ENCODE results near the gene SPAG8. TPM values are rescaled to one million over a fixed set of nuclear protein-coding genes. Genes with fewer than 3 reads are reported as not detected.

The SPAG8 gene
- total RNA-seq, 1 donor from 2014 or later: 0.12 TPM

GRCh38 chr9:35813434-35814105 is 1.5 kb upstream of the SPAG8 start:
- peak; percentile 68 for TF ChIP-seq CTCF (conservative IDR thresholded peaks at IDR 0.05; ENCODE audit: low read depth, low read length)
- no peak for DNase-seq (ENCODE audit: low read depth)
- peak overlapping the region; percentile 95 for H3K4me3 ChIP-seq (ENCODE audit: low read depth, low read length)

DNA sequence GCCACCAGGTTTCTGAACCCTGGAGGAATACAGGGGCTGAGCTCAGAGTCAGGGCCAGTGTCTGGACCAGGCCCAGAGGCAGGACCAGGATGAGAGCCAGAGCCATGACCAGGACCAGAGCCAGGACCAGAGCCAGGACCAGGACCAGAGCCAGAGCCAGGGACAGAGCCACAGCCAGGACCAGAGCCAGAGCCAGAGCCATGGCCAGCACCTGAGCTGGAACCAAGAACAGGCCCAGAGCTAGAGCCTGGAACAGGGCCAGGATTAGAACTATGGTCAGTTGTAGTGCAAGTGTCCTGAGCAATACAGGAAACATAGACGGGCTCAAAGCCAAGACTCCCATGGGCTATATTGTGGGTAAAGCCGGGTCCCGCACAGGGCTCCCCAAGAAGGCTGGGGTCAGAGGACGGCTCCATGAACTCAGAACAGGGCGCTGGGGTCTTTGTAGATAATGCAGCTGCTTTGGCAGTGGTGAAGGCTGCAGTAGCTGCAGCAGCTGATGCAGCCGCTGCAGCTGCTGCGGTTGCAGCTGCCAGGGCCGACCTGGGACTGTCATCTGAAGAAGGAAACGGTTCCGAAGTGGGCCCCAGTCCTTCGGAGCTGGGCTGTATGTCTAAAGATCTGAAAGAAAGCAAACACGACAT is 559 bp downstream of the SPAG8 start:
- no peak for TF ChIP-seq CTCF (conservative IDR thresholded peaks at IDR 0.05; ENCODE audit: low read depth, low read length)
- H3K4me3 ChIP-seq (ENCODE audit: low read depth, low read length): peak overlapping the region; percentile 66

DNA sequence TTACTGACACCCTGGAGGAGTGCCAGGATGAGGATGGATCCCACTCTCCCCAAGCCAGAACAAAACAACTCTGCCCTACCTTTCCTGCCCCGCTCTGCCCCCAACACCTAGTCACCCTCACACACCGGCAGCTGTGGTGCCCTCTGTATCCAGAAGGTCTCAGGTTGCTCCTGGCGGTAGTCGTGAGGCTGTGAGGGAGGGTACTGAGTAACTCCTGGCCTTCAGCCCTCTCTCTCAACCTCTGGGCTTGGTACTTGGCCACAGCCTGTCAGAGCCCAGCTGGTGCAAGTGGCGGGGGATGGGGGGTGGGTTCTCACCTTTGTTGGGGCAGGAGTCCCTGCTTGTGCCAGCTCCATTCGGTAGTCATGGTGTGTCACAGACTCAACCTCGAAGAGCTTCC is 1.9 kb downstream of the SPAG8 start:
- H3K4me3 ChIP-seq (ENCODE audit: low read depth, low read length): no peak overlapping the region
- no peak for TF ChIP-seq CTCF (conservative IDR thresholded peaks at IDR 0.05; ENCODE audit: low read depth, low read length)
- DNase-seq (ENCODE audit: low read depth): no peak

More for the DNA sequence above, 559 bp downstream of the SPAG8 start:
- DNase-seq (ENCODE audit: low read depth): no peak

- no peak overlapping the region for H3K4me3 ChIP-seq (ENCODE audit: low read depth, low read length)
- TF ChIP-seq CTCF (conservative IDR thresholded peaks at IDR 0.05; ENCODE audit: low read depth, low read length): no peak
- no peak for DNase-seq (ENCODE audit: low read depth)
These were observed 3.6 kb downstream of the SPAG8 start for GRCh38 chr9:35808433-35808832.

- no peak for DNase-seq (ENCODE audit: low read depth)
- no peak overlapping the region for H3K4me3 ChIP-seq (ENCODE audit: low read depth, low read length)
- no peak for TF ChIP-seq CTCF (conservative IDR thresholded peaks at IDR 0.05; ENCODE audit: low read depth, low read length)
These were observed 6.0 kb downstream of the SPAG8 start for GRCh38 chr9:35806101-35806500.

GRCh38 chr9:35801328-35802128 is 10.5 kb downstream of the SPAG8 start:
- DNase-seq (ENCODE audit: low read depth): no peak
- H3K4me3 ChIP-seq (ENCODE audit: low read depth, low read length): no peak overlapping the region
- no peak for TF ChIP-seq CTCF (conservative IDR thresholded peaks at IDR 0.05; ENCODE audit: low read depth, low read length)
